DOHH2 (cell line): Measurements from ENCODE around the gene H6PD.

ENCODE experiments used
- H3F3A ChIP-seq: fragments of 200-600 bp; sonication (generic), shearing (Covaris generic); 2 replicates; pipeline ENCODE4 v1.6.0; 2016; ENCODE audit warnings: antibody characterized with exemption, mild to moderate bottlenecking; ENCODE audit not compliant: control insufficient read depth, insufficient read depth
- H3K27ac ChIP-seq: fragments of 200-600 bp; sonication (generic); 2 replicates; pipeline ENCODE4 v1.5.1; 2014; ENCODE audit warnings: low read depth, mild to moderate bottlenecking, low read length, moderate library complexity
- H3K27me3 ChIP-seq: fragments of 200-600 bp; sonication (generic); 2 replicates; pipeline ENCODE4 v1.6.1; 2014; ENCODE audit warnings: mild to moderate bottlenecking, low read length, mixed read lengths; ENCODE audit not compliant: control insufficient read depth
- H3K36me3 ChIP-seq: fragments of 200-600 bp; sonication (generic); 2 replicates; pipeline ENCODE4 v1.6.1; 2014; ENCODE audit warnings: mild to moderate bottlenecking, low read length, moderate library complexity, mixed read lengths; ENCODE audit not compliant: control insufficient read depth
- H3K4me1 ChIP-seq: fragments of 200-600 bp; sonication (generic); 2 replicates; pipeline ENCODE4 v1.6.1; 2014; ENCODE audit warnings: mild to moderate bottlenecking, low read length, mixed read lengths; ENCODE audit not compliant: control insufficient read depth
- H3K4me2 ChIP-seq: fragments of 200-600 bp; sonication (generic); 2 replicates; pipeline ENCODE4 v1.6.0; 2014; ENCODE audit warnings: mild to moderate bottlenecking, low read length, moderate library complexity
- H3K4me3 ChIP-seq: fragments of 200-600 bp; sonication (generic); 2 replicates; pipeline ENCODE4 v1.5.1; 2014; ENCODE audit warnings: mild to moderate bottlenecking, low read length, mixed read lengths
- H3K79me2 ChIP-seq: fragments of 200-600 bp; sonication (generic); 2 replicates; pipeline ENCODE4 v1.6.1; 2014; ENCODE audit warnings: mild to moderate bottlenecking, low read length, mixed read lengths; ENCODE audit not compliant: control insufficient read depth
- H3K9me2 ChIP-seq: fragments of 200-600 bp; sonication (generic); replicated peaks from 2 replicates; pipeline ENCODE4 v1.6.1; 2014; ENCODE audit warnings: mild to moderate bottlenecking, low read length, mixed read lengths; ENCODE audit not compliant: control insufficient read depth
- H3K9me3 ChIP-seq: fragments of 200-600 bp; sonication (generic); 2 replicates; pipeline ENCODE4 v1.6.1; 2014; ENCODE audit warnings: antibody characterized with exemption, low read length, mixed read lengths; ENCODE audit not compliant: control insufficient read depth, insufficient read depth
- H4K20me1 ChIP-seq: fragments of 200-600 bp; sonication (generic); 2 replicates; pipeline ENCODE4 v1.6.0; 2014; ENCODE audit warnings: low read depth, mild to moderate bottlenecking, antibody characterized with exemption, low read length, moderate library complexity; ENCODE audit not compliant: control insufficient read depth, insufficient read depth
- EZH2phosphoT487 ChIP-seq: fragments of 200-600 bp; sonication (generic); IDR thresholded peaks from 2 replicates; pipeline ENCODE4 v1.6.1; 2017; ENCODE audit warnings: borderline replicate concordance, mild to moderate bottlenecking, antibody characterized with exemption, low read length, moderate library complexity, mixed read lengths
- TF ChIP-seq, protein P1 (sequence below): fragments of 200-600 bp; sonication (generic); IDR thresholded peaks from one replicate; pipeline ENCODE4 v1.5.1; 2014; ENCODE audit warnings: antibody characterized with exemption, mild to moderate bottlenecking, low read depth, low read length; ENCODE audit not compliant: poor library complexity, severe bottlenecking

H6PD gene

GRCh38 chr1:9196129-9197040, 38.2 kb upstream of the H6PD start:
- no peaks in the 10 kb centered on the region for H3F3A ChIP-seq
- H4K20me1 ChIP-seq: no peaks in the 10 kb centered on the region
- H3K9me3 ChIP-seq: no peaks in the 10 kb centered on the region
- H3K4me3 ChIP-seq: no peak overlapping the region
- peaks cover 17% of the 10 kb centered on the region for H3K4me1 ChIP-seq
- TF ChIP-seq, protein P1, sequence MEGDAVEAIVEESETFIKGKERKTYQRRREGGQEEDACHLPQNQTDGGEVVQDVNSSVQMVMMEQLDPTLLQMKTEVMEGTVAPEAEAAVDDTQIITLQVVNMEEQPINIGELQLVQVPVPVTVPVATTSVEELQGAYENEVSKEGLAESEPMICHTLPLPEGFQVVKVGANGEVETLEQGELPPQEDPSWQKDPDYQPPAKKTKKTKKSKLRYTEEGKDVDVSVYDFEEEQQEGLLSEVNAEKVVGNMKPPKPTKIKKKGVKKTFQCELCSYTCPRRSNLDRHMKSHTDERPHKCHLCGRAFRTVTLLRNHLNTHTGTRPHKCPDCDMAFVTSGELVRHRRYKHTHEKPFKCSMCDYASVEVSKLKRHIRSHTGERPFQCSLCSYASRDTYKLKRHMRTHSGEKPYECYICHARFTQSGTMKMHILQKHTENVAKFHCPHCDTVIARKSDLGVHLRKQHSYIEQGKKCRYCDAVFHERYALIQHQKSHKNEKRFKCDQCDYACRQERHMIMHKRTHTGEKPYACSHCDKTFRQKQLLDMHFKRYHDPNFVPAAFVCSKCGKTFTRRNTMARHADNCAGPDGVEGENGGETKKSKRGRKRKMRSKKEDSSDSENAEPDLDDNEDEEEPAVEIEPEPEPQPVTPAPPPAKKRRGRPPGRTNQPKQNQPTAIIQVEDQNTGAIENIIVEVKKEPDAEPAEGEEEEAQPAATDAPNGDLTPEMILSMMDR: peak; percentile 79
- no peak for TF ChIP-seq EZH2phosphoT487
- H3K36me3 ChIP-seq: no peaks in the 10 kb centered on the region
- H3K4me2 ChIP-seq: 0 out of 2 replicates have a peak overlapping the region, but pooled peaks have one; percentile 20
- peaks cover 55% of the 10 kb centered on the region for H3K27me3 ChIP-seq
- no peak overlapping the region for H3K27ac ChIP-seq
- no peaks in the 10 kb centered on the region for H3K9me2 ChIP-seq
- no peaks in the 10 kb centered on the region for H3K79me2 ChIP-seq

DNA sequence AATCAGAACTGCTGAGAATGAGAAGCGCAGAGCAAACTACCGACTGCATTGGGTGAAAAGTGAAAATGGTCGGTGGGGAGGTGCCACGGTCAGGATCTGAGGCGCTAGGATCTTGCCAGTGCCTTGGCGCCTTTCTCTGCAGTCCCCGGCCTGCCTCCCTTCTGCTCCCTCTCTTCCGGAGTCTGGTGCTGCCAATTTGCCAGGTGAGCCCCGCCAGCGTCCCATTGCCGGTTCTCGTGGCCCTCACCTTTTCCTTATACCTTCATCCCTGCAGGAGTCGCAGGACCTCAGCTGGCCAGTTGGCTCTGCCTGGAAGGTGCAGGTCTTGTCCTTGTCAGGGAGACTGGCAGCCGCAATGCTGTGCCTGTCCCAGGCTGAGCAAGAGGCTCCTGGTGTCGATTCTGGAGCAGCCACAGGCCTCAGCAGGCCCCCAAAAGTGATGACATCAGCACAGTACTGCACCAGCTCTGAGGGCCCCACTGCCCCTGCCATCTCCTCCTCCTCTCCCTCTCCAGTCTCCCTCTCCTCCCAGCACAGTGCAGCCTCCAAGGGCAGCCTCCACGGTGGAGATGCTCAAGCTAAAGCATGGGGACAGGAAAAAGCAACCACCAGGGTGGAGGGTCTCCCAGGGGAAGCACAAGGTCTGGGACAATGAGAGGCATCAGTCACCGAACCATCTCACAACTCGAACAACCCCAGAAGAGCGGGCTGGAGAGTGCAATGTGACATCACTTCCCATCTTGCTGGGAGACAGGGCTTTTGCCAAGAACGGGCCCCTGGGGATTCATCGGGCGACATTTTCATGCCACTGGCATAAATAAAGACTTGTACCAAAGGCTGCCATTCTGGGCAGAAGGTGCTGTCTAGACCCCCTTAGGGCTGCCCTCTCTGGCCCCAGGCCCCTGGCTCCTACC, 37.1 kb upstream of the H6PD start:
- TF ChIP-seq, protein P1: no peak
- 0 out of 2 replicates have a peak, but pooled peaks have one; percentile 32 for TF ChIP-seq EZH2phosphoT487
- H3F3A ChIP-seq: no peaks in the 10 kb centered on the region
- H4K20me1 ChIP-seq: no peaks in the 10 kb centered on the region
- no peaks in the 10 kb centered on the region for H3K79me2 ChIP-seq
- H3K9me2 ChIP-seq: no peaks in the 10 kb centered on the region
- H3K27me3 ChIP-seq: peaks cover 63% of the 10 kb centered on the region
- no peak overlapping the region for H3K4me2 ChIP-seq
- no peak overlapping the region for H3K27ac ChIP-seq
- H3K36me3 ChIP-seq: no peaks in the 10 kb centered on the region
- H3K4me1 ChIP-seq: peaks cover 23% of the 10 kb centered on the region
- H3K4me3 ChIP-seq: no peak overlapping the region
- no peaks in the 10 kb centered on the region for H3K9me3 ChIP-seq

DNA sequence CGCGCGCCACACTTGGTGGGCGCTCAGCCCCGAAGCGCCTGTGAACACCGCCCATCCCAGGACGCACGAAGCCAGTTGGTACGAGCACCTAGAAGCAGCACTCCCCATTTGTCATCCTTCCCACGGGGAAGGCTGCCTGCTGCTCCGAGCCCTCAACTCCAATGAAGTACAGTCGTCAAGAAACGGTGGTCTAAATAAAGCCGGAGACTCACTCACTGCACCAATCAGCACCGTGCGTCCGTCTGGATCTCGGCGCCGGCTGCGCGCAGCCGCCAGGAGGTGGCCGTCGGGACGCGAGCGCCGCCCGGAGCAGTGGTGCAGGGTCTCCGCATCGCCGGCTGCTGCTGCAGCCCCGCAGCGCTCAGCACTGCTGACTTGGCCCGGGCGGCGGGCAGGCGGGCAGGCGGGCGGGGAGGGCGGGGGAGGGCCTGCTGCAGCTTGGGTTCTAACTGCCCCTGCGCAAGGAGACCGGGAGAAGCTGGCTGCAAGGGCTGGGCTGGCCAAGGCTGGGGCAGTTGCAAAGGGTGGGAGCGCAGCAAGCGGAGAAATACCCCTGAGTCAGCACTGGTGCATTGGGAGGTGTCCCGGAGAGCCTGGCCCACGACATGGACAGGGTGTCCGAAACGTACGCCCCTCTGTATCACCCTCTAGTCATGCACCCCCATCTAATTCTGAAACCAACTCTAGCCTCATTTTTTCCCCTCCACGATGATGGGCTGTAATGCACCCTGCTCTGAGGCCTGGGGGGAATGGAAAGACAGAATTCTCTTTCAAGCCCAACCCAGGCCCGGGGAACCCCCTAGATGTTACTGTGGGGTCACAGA, 35.8 kb upstream of the H6PD start:
- TF ChIP-seq EZH2phosphoT487: no peak
- TF ChIP-seq, protein P1: no peak
- no peaks in the 10 kb centered on the region for H3K9me2 ChIP-seq
- no peaks in the 10 kb centered on the region for H3K36me3 ChIP-seq
- no peaks in the 10 kb centered on the region for H4K20me1 ChIP-seq
- H3K4me1 ChIP-seq: peaks cover 23% of the 10 kb centered on the region
- no peaks in the 10 kb centered on the region for H3K79me2 ChIP-seq
- no peaks in the 10 kb centered on the region for H3F3A ChIP-seq
- no peaks in the 10 kb centered on the region for H3K9me3 ChIP-seq
- H3K27me3 ChIP-seq: peaks cover 69% of the 10 kb centered on the region
- no peak overlapping the region for H3K4me3 ChIP-seq
- no peak overlapping the region for H3K27ac ChIP-seq
- no peak overlapping the region for H3K4me2 ChIP-seq
